AG04450 (cell line): ENCODE data around the gene CGB1. TPM values are rescaled to one million over a fixed set of nuclear protein-coding genes. Genes with fewer than 3 reads are reported as not detected.

ENCODE experiments used
- CTCF ChIA-PET: fragments of 300-600, 350-600 bp; formaldehyde crosslinking; extraction: SDS; loops from one replicate; lab custom pipeline; 2022; ENCODE audit warnings: antibody characterized with exemption, inconsistent platforms; lab: Charles Lee
- POLR2A ChIA-PET: fragments of 350-600 bp; formaldehyde crosslinking; extraction: SDS; loops from one replicate; lab custom pipeline; 2021; ENCODE audit warnings: antibody characterized with exemption, inconsistent platforms; lab: Yijun Ruan, JAX
- DNase-seq: peaks from one replicate; pipeline ENCODE4 v3.0.0-alpha.2; 2011; ENCODE audit warnings: low read depth, low spot score
- H3K27ac ChIP-seq: one replicate; pipeline ENCODE4 v1.5.1; 2012; ENCODE audit warnings: low read depth, low read length, control low read depth
- H3K27me3 ChIP-seq: one replicate; pipeline ENCODE4 v1.6.0; 2012; ENCODE audit warnings: low read length; ENCODE audit not compliant: control insufficient read depth, insufficient read depth
- H3K4me3 ChIP-seq: 2 replicates; pipeline ENCODE4 v1.5.1; 2011; ENCODE audit warnings: mild to moderate bottlenecking, low read depth, low read length, control low read depth
- H3K9me3 ChIP-seq: 2 replicates; pipeline ENCODE4 v1.5.1; 2012; ENCODE audit warnings: low read length; ENCODE audit not compliant: control insufficient read depth, insufficient read depth
- CTCF ChIP-seq: IDR thresholded peaks from 2 replicates; pipeline ENCODE4 v1.5.1; 2011; ENCODE audit warnings: low read depth, low read length, control low read depth, inconsistent platforms
- polyA plus RNA-seq: library from polyadenylated mRNA; depleted of rRNA; stranded (reverse); fragments of >200 nt; gene quantifications from 2 replicates; pipeline ENCODE4 v1.2.3, GENCODE V29; 2011

Gene CGB1
- polyA plus RNA-seq, 1 experiment: not detected

GRCh38 chr19:48994035-48994386, 42.7 kb downstream of the CGB1 start:
- CTCF ChIA-PET: interaction anchor here (0.6 to 3.0 kb wide), 25 partner anchors 8 to 268 kb away, joined by 3 to 61 read pairs (median 7); partner anchors contain the start of genes CGB7 and LHB
- Histone ChIP-seq H3K9me3 (no peaks in the 10 kb centered on the region), H3K27ac (peak overlapping the region; percentile 34), H3K4me3 (peak overlapping the region; percentile 95), H3K27me3 (no peaks in the 10 kb centered on the region)
- POLR2A ChIA-PET: interaction anchor here (0.7 to 3.0 kb wide), 9 partner anchors 15 to 375 kb away, joined by 3 to 22 read pairs (median 4); partner anchors contain the start of genes FTL, PPP1R15A, RPL18 and SPHK2
- DNase-seq: no peak
- no peak for TF ChIP-seq CTCF

- TF ChIP-seq CTCF: peak; percentile 88
- DNase-seq: peak; percentile 99
- peak within 1 kb of the TSS; percentile 96 for H3K4me3 ChIP-seq
- ChIA-PET POLR2A (interaction anchor here (0.6 to 3.0 kb wide), 18 partner anchors 8 to 375 kb away, joined by 3 to 22 read pairs (median 4); partner anchors contain the start of genes CGB7, FTL, LIN7B and PPP1R15A), CTCF (interaction anchor here (0.5 to 3.0 kb wide), 45 partner anchors 8 to 415 kb away, joined by 3 to 61 read pairs (median 4); partner anchors contain the start of genes BCAT2, CGB7 and LHB)
- H3K27me3 ChIP-seq: no peaks in the 10 kb centered on the region
- H3K9me3 ChIP-seq: no peaks in the 10 kb centered on the region
- peak within 1 kb of the TSS; percentile 68 for H3K27ac ChIP-seq
Measured at GRCh38 chr19:48993175-48994034, 43.3 kb downstream of the CGB1 start, which contains the start of the genes GYS1 and RUVBL2. GYS1 (minus strand) TSS chr19:48993309; CDS start chr19:48993112, 197 bp downstream. RUVBL2 (plus strand) TSS chr19:48993887; CDS start chr19:48993912, 25 bp downstream.

- no peaks in the 10 kb centered on the region for H3K27me3 ChIP-seq
Measured at GRCh38 chr19:48992581-48993174, 44.0 kb downstream of the CGB1 start.

GRCh38 chr19:48991873-48992580, 44.7 kb downstream of the CGB1 start:
- H3K4me3 ChIP-seq: peak overlapping the region; percentile 96
- peak overlapping the region; percentile 68 for H3K27ac ChIP-seq
- no peaks in the 10 kb centered on the region for H3K27me3 ChIP-seq
- CTCF ChIA-PET: interaction anchor here (0.5 to 3.0 kb wide), 11 partner anchors 9 to 204 kb away, joined by 3 to 61 read pairs (median 4); no protein-coding TSS in a partner anchor
- peak; percentile 62 for DNase-seq
- TF ChIP-seq CTCF: no peak
- POLR2A ChIA-PET: interaction anchor here (0.5 to 3.0 kb wide), 8 partner anchors 13 to 119 kb away, joined by 3 to 22 read pairs (median 8); partner anchors contain the start of genes FTL and PPP1R15A
- no peaks in the 10 kb centered on the region for H3K9me3 ChIP-seq

More at GRCh38 chr19:48992581-48993174, 44.0 kb downstream of the CGB1 start:
- DNase-seq: no peak
- POLR2A ChIA-PET: interaction anchor here (0.7 to 3.0 kb wide), 17 partner anchors 9 to 373 kb away, joined by 3 to 22 read pairs (median 4); partner anchors contain the start of genes CGB7, FTL, LIN7B and PPP1R15A
- no peaks in the 10 kb centered on the region for H3K9me3 ChIP-seq
- TF ChIP-seq CTCF: no peak
- peak overlapping the region; percentile 68 for H3K27ac ChIP-seq
- peak overlapping the region; percentile 96 for H3K4me3 ChIP-seq
- CTCF ChIA-PET: interaction anchor here (0.5 to 3.0 kb wide), 19 partner anchors 9 to 197 kb away, joined by 3 to 61 read pairs (median 5); partner anchors contain the start of genes BCAT2 and CGB7
